GM19238 (cell line): ENCODE results near the gene NDOR1.
A peak's percentile ranks its signal among the peaks of the same experiment; 100 is the strongest.

Source experiments
- DNase-seq: peaks from one replicate; pipeline ENCODE4 v3.0.0; 2011; ENCODE audit warnings: low spot score; ENCODE audit not compliant: insufficient read length

NDOR1 gene

GRCh38 chr9:137182836-137183235, 22.7 kb upstream of the NDOR1 start:
- no peak for DNase-seq

DNA sequence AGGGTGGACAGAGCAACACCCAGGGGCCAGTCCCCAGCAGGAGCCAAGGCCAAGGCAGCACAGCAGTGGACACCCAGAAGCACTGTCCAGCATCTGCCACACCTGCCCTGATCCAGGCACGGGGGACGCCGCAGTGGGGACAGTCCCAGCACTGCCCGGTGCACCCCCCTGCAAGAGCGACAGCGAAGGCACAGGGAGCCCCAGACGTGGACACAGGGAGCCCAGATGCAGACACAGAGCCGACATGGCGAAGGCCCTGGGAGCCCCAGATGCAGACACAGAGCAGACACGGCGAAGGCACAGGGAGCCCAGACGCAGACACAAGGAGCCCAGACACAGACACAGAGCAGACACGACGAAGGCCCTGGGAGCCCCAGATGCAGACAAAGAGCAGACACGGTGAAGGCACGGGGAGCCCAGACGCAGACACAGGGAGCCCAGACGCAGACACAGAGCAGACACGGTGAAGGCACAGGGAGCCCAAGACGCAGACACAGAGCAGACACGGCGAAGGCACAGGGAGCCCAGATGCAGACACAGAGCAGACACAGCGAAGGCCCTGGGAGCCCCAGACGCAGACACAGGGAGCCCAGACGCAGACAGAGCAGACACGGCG, 21.4 kb upstream of the NDOR1 start:
- no peak for DNase-seq

DNA sequence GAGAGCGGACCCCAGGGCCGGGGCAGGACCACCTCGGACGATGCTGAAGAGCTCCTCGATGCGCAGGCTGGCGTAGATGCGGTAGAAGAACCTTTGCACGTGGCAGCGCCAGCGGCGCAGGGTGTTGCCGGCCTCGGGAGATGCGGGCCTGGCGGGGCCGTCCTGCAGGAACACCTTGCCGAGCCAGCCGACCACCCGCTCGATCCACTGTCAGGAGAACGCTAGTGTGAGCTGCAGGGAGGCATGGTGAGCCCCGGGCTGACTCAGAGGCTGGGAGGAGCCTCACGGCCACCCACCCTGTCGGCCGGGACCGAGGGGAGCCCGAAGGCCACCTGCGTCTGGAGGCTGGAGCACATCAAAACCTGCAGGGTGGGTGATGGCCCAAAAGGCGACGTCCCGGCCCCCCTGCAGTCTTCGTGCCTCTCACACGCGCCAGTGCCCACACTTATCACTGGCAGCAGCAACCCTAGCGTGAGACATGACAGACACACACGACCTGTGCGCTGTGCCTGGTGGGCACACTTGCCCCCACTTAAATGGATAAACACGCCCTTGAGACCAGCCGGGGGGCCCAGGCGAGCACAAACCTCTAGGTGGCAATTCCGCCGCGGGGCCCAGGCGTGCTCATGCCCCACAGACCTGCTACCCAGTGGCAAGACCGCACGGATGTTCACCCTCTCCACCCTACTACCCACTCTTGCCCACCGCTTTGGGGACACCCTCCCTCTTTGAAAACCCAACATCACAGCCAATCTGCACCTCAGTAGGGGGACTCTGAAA, 20.4 kb upstream of the NDOR1 start:
- no peak for DNase-seq

- no peak for DNase-seq
Measured at GRCh38 chr9:137185921-137186320, 19.6 kb upstream of the NDOR1 start.

DNA sequence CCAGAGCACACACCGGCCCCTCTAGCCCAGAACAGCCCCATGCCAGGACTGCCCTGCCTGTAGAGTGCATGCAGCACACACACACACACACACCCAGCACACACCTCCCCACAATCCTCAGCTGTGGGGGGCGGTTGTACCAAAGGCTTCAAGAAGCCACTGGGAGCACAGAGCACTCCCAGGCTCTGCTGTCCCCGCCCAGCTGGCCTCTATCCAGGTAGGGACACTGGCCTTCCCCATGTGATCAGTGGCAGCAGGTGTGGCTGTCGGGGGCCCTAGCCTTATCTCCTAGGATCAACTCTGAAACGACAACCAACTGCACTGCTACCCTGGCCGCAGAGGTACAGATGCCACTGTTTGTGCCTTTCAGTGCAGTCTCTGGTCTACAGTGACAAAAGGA, 19.1 kb upstream of the NDOR1 start:
- DNase-seq: no peak

DNA sequence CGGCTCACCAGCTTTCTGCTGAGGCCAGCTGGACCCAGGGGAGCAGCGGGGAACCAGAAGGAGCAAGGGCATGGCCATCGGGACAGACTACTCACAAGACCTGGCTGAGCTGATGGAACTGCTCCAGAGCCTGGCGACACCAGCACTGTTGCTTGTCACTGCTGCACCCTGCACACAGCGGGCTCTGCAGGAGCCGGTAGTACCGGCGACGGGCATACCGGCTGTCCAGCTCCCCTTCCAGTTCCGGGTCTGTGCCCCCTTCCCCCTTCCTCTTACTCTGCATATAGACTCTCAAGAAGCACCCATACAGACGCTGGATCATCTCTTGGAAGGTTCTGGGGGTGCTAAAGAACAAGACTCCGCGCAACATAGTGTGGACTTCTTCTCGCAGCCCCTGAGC, 18.1 kb upstream of the NDOR1 start:
- no peak for DNase-seq

DNA sequence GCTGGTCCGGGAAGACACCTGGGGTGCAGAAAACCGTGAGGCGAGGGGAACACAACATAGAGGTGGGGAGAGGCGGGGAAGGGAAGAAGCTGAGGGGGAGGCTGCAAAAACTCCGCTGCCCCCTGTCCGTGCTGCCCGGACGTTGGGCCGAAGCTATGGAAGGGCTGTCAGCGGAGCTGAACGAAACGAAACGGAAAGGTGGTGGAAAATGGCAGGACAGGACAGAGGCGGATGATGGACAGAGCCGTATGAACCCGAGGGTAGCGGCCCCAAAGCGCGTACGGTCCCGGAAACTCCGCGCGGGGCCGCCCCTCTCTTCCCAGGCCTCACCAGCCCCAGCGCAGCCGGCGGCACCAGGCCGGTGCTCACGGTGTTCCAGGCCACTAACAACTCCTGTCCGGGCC, 17.4 kb upstream of the NDOR1 start:
- no peak for DNase-seq

GRCh38 chr9:137188490-137189296, 16.8 kb upstream of the NDOR1 start, which contains the start of the genes ANAPC2 and SSNA1:
Gene ANAPC2, minus strand, starts transcription at chr9:137188560. Its CDS starts 28 bp downstream, at chr9:137188532.
Gene SSNA1, plus strand, starts transcription at chr9:137188676. Its CDS starts 51 bp downstream, at chr9:137188727.
- DNase-seq: peak; percentile 92

- no peak for DNase-seq
Measured at GRCh38 chr9:137189297-137190295, 15.9 kb upstream of the NDOR1 start.

DNA sequence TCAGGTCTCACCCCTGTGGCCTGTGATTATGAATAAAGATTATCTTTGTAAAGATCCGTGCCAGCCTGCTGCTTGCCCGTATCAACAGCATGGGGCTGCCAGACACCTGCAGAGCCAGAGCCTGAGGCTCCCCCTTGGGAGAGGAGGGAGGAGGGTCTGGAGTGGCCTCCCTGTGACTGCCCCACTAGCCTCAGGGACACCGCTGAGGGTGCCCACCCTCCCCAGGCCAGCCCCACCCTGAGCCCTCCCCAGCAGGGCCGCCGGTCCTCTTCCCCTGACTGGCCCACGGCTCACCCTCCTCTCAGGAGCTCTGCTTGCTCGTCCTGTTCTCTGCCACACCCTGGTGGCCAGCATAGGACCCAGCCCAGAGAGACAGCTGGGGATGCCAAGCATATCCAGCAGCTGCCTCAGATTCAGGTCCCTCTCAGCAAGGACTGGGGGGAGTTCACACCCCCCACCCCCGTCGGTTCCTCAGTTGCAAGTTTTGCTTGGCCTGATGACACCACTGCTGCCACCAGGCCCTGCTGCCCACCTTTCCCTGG, 15.1 kb upstream of the NDOR1 start:
- no peak for DNase-seq

DNA sequence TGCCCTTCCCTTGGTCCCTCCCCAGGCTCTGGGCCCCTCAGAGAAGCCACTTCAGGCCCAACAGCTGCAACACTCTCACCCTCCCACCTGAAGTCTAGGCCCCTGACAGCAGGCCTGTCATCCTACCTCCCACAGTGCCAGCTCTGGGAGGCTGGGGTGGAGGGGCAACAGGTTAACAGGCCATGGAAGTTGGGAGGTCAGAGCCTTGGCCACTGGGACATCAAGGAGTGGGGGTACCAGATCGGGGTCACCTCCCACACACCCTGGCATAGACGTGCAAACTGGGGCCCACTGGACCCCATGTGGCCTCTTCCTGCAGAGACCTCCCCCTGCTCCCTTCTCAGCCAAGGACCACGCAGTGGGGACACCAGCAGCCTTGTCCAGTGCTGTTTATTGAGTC, 14.3 kb upstream of the NDOR1 start:
- no peak for DNase-seq

DNA sequence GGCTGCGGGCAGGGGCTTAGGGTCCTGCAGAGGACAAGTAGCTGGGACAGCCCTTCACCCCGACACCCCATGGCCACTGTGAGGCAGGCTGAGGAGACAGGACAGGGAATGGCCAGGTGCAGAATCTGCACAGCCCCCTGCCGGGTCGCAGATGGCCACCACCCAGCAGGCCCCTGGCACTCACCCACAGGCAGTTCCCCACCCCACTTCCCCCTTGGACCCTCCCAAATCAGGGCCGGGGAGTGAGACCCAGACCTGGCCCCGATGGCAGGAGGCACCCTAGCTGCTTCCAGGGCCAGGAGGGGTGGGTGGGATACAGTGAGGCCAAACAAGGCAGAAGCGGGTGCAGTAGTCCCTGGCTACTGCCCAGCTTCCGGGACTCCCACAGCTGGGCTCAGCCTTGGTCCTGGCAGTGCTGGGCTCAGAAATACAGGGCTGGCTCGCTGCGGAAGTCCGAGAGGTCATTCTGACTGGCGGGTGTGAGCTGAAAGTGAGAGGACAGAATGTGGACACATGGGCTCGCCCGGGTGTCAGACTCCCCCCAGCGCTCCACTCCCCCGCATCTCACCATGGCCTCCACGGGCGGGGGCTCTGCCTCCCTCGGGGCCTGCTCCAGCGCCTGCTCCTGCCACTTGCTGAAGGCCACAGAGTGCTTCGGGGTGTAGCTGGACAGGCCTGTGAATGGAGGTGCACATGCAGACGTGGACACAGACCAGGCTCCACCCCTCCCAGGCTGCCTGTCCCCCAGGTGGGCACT, 13.6 kb upstream of the NDOR1 start:
- DNase-seq: no peak

- DNase-seq: no peak
Measured at GRCh38 chr9:137192448-137192780, 13.1 kb upstream of the NDOR1 start.

- no peak for DNase-seq
Measured at GRCh38 chr9:137192859-137193258, 12.6 kb upstream of the NDOR1 start.

DNA sequence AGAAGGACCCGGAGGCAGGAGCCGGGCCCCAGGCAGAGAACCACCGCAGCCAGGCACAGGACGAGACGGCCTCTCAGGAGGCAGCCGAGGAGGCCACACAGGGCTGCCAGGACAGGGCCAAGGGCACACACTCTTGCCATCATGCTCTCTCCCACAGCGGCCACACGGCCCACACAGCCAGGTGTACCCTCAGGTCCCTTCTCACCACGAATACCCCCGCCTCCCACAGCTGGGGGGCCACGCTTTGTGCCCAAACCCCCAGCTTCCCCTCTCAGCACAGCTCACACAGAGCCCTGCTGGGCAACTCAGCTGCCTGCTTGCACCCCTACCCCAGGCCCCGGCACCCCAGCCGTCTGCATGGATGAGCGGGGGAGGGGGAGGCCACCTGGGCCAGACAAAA, 11.7 kb upstream of the NDOR1 start:
- no peak for DNase-seq

DNA sequence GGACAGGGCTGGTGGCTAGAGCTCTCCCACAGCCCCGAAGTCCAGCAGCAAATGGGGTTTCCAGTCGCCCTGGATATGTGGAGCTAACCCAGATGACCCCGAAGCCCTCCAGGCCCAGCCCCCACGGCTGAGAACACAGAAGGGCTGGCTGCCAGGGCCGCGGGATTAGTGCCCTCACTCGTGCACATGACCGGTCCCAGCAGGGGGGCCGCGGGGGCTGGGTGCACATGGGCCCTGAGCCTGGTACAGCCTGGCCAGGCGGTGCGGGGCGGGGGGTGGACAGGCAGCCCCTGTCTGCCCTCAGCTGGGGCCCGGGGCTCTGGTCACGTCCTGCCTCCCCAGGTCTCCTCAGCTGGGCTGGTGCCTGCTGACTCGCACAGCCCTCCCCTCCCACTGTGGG, 11.1 kb upstream of the NDOR1 start:
- DNase-seq: no peak

- DNase-seq: no peak
Measured at GRCh38 chr9:137194909-137195308, 10.6 kb upstream of the NDOR1 start.

DNA sequence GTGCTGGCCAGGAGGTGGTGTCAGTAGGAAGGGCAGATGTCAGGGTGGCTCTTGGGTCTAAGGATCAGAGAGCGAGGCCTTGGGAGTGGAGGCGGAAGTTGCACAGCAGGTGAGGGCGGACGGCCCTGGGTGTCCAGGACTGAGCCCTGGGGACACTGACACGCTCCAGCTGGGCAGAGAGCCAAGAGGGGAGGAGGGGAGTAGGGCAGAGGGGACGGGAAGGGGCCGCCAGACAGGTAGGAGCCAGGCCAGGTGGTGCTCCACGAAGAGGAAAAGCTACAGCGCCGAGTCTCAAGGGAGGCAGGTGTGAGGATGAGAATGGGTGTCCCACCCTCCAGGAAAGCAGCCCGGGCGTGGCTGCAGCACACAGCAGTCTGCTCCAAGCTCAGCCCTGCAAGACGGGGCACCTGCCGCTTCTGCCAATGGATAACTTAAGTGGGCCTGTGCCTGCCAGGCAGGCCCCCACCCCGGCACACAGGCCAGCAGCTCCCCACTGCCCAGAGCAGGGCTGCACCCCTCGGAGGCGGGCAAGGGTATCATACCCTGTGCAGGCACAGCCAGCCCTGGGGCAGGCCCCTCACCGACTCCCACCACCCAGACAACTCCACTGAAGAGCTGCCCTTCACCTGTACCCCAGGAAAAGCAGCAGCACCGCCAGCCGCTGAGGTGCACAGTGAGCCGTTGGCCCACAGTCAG, 9.8 kb upstream of the NDOR1 start:
- no peak for DNase-seq
